GM12878 (cell line): ENCODE measurements around the gene RAPGEF4. TPM values are rescaled to one million over a fixed set of nuclear protein-coding genes. Genes with fewer than 3 reads are reported as not detected.

Experiments used
- ATAC-seq: fragments of 200-7000 bp; cut with Tn5 transposase; 3 replicates; pipeline ENCODE4 v1.9.1; 2020; ENCODE audit warnings: mild to moderate bottlenecking, moderate library complexity
- BruUV-seq: library from RNA; stranded (reverse); fragments of 400-500 nt; replicated peaks from 2 replicates; lab custom pipeline; 2021; lab: Mats Ljungman, UMichigan
- CTCF ChIA-PET: fragments of 300-600 bp; sonication (Branson Sonifier 250); formaldehyde crosslinking; extraction: SDS; loops from one replicate; lab custom pipeline; 2021; ENCODE audit warnings: inconsistent platforms; lab: Yijun Ruan, JAX
- POLR2A ChIA-PET: fragments of 350-600 bp; formaldehyde crosslinking; extraction: SDS; loops from one replicate; lab custom pipeline; 2021; ENCODE audit warnings: inconsistent platforms; lab: Charles Lee
- RAD21 ChIA-PET: fragments of 300-600 bp; sonication (Branson Sonifier 250); formaldehyde crosslinking; loops from one replicate; lab custom pipeline; 2023; ENCODE audit warnings: antibody characterized with exemption; ENCODE audit not compliant: unreplicated experiment; lab: Charles Lee
- SMC1A ChIA-PET: fragments of 300-600 bp; sonication (Branson Sonifier 250); formaldehyde crosslinking; loops from one replicate; lab custom pipeline; 2023; ENCODE audit not compliant: unreplicated experiment, uncharacterized antibody; lab: Charles Lee
- DNase-seq: peaks from one replicate; pipeline ENCODE4 v3.0.0-alpha.2; 2011; ENCODE audit warnings: low read depth, low spot score
- FAIRE-seq: peaks from 3 replicates; lab custom pipeline; 2011; peaks lifted over from hg19 to GRCh38; lab: Jason Lieb, UNC
- H2AFZ ChIP-seq: 2 replicates; pipeline ENCODE4 v1.6.0; 2011; ENCODE audit warnings: low read depth, low read length, control low read depth; ENCODE audit not compliant: control insufficient read depth
- H3K27ac ChIP-seq: 2 replicates; pipeline ENCODE4 v1.5.1; 2011; ENCODE audit warnings: control low read depth; ENCODE audit not compliant: control insufficient read depth, insufficient read depth
- H3K27me3 ChIP-seq, 2 experiments: replicated peaks in 1 of 2; 2 replicates each; pipeline versions ENCODE4 v1.6.0 to v1.6.1; 2011; ENCODE audit warnings: low read length in 1 of 2; ENCODE audit not compliant: control insufficient read depth in 2 of 2, insufficient read depth in 2 of 2
- H3K36me3 ChIP-seq, 2 experiments: 2 replicates each; pipeline ENCODE4 v1.5.1; 2011; ENCODE audit warnings: low read length in 1 of 2; ENCODE audit not compliant: control insufficient read depth in 2 of 2, insufficient read depth in 2 of 2
- H3K4me1 ChIP-seq: 2 replicates; pipeline ENCODE4 v1.6.1; 2011; ENCODE audit warnings: mild to moderate bottlenecking, low read length, moderate library complexity, mixed read lengths; ENCODE audit not compliant: control insufficient read depth, insufficient read depth
- H3K4me2 ChIP-seq: 2 replicates; pipeline ENCODE4 v1.6.0; 2011; ENCODE audit warnings: control low read depth; ENCODE audit not compliant: control insufficient read depth, insufficient read depth
- H3K4me3 ChIP-seq: fragments of 200-600 bp; sonication (generic); 2 replicates; pipeline ENCODE4 v1.5.1; 2016
- H3K79me2 ChIP-seq: 2 replicates; pipeline ENCODE4 v1.6.0; 2011; ENCODE audit warnings: low read length; ENCODE audit not compliant: control insufficient read depth, insufficient read depth
- H3K9ac ChIP-seq: 2 replicates; pipeline ENCODE4 v1.8.0; 2011; ENCODE audit warnings: low read length, control low read depth, mixed read lengths; ENCODE audit not compliant: control insufficient read depth, insufficient read depth
- H3K9me3 ChIP-seq: replicated peaks from 3 replicates; pipeline ENCODE4 v1.5.1; 2011; ENCODE audit warnings: mild to moderate bottlenecking, low read length; ENCODE audit not compliant: control insufficient read depth, insufficient read depth
- H4K20me1 ChIP-seq: 2 replicates; pipeline ENCODE4 v1.6.0; 2011; ENCODE audit not compliant: control insufficient read depth, insufficient read depth
- BHLHE40 ChIP-seq, 2 experiments: fragments of 450-650 bp in 1 of 2; IDR thresholded peaks; 2 replicates each; pipeline ENCODE4 v1.6.1; 2011 to 2017; ENCODE audit warnings: low read depth in 2 of 2, borderline replicate concordance in 1 of 2, improper control_type of control experiment in 1 of 2, low read length in 1 of 2, mild to moderate bottlenecking in 1 of 2
- CHD2 ChIP-seq: IDR thresholded peaks from 2 replicates; pipeline ENCODE4 v1.6.1; 2011; ENCODE audit warnings: low read depth, low read length, improper control_type of control experiment, borderline replicate concordance
- E2F4 ChIP-seq: IDR thresholded peaks from 2 replicates; pipeline ENCODE4 v1.6.1; 2012; ENCODE audit warnings: low read depth, low read length, improper control_type of control experiment
- ELK1 ChIP-seq: IDR thresholded peaks from 2 replicates; pipeline ENCODE4 v1.6.1; 2012; ENCODE audit warnings: low read depth, low read length, improper control_type of control experiment
- IRF5 ChIP-seq: fragments of 450-650 bp; IDR thresholded peaks from 2 replicates; pipeline ENCODE4 v1.6.1; 2017; ENCODE audit warnings: borderline replicate concordance
- NR2C2 ChIP-seq: IDR thresholded peaks from 2 replicates; pipeline ENCODE4 v1.6.1; 2011; ENCODE audit warnings: borderline replicate concordance, low read depth; ENCODE audit not compliant: control insufficient read depth, insufficient read length
- NRF1 ChIP-seq: conservative IDR thresholded peaks from 2 replicates; pipeline ENCODE4 v1.6.1; 2011; ENCODE audit warnings: mild to moderate bottlenecking, low read depth, low read length, improper control_type of control experiment
- PML ChIP-seq: IDR thresholded peaks from 2 replicates; pipeline ENCODE4 v1.6.1; 2012; ENCODE audit warnings: low read length, inconsistent platforms
- SMAD5 ChIP-seq: IDR thresholded peaks from 2 replicates; pipeline ENCODE4 v1.6.1; 2016; ENCODE audit warnings: antibody characterized with exemption, low read depth
- SREBF2 ChIP-seq: IDR thresholded peaks from 2 replicates; pipeline ENCODE4 v1.6.1; 2012; ENCODE audit warnings: mild to moderate bottlenecking, low read length
- TBL1XR1 ChIP-seq: IDR thresholded peaks from 2 replicates; pipeline ENCODE4 v1.6.1; 2012; ENCODE audit warnings: low read depth, low read length, improper control_type of control experiment
- TCF12 ChIP-seq: IDR thresholded peaks from 2 replicates; pipeline ENCODE4 v1.6.1; 2011; ENCODE audit warnings: low read depth, mild to moderate bottlenecking, low read length
- ZBTB40 ChIP-seq: fragments of 450-650 bp; IDR thresholded peaks from 2 replicates; pipeline ENCODE4 v1.6.1; 2016; ENCODE audit warnings: mild to moderate bottlenecking, moderate library complexity, borderline replicate concordance
- ZSCAN29 ChIP-seq: fragments of 450-650 bp; IDR thresholded peaks from 2 replicates; pipeline ENCODE4 v1.6.1; 2017; ENCODE audit warnings: mild to moderate bottlenecking, moderate library complexity
- WGBS: methylation state at CpG from one replicate; pipeline ENCODE4 v1.1.6; 2016; ENCODE audit warnings: low lambda C conversion rate; ENCODE audit not compliant: insufficient replicate concordance, insufficient coverage; ENCODE audit errors: missing lambda C conversion rate; 5-methylcytosine and 5-hydroxymethylcytosine counted together
- in situ Hi-C: fragments of 300-500 bp; cut with MboI; formaldehyde crosslinking; loops from 9 replicates; pipeline ENCODE4 v1.14.3; 2018; ENCODE audit warnings: mixed read lengths
- intact Hi-C: fragments of 100-400 bp; cut with micrococcal nuclease; formaldehyde crosslinking; loops from one replicate; pipeline ENCODE4 v1.14.2; 2022; ENCODE audit not compliant: unreplicated experiment
- polyA plus RNA-seq, 11 experiments: library from polyadenylated mRNA; depleted of rRNA in 4 of 11; unstranded in 6 of 11; stranded (reverse) in 5 of 11; fragments of >200 nt; fragmentation: Nextera tagmentation in 4 of 11; fragmentation: Illumina TruSeq in 1 of 11; extraction: Ambion mirVana in 4 of 11; extraction: Trizol in 1 of 11; gene quantifications; 1 replicate in 1 of 11; 2 replicates in 10 of 11; pipeline versions ENCODE4 v1.2.1 to v1.2.3, GENCODE V29; 2011 to 2016; ENCODE audit warnings: inconsistent platforms in 2 of 11, missing spikeins in 2 of 11, low read depth in 1 of 11
- total RNA-seq, 4 experiments: library from RNA; depleted of rRNA in 3 of 4; stranded (reverse); fragments of >200 nt in 3 of 4; fragmentation: Illumina TruSeq in 1 of 4; extraction: Trizol in 1 of 4; gene quantifications; 2 replicates each; pipeline versions ENCODE4 v1.2.1 to v1.2.3, GENCODE V29; 2013 to 2021

The RAPGEF4 gene
- total and polyA plus RNA-seq, 10 of the 15 experiments (the other 5 are each of a cell fraction or from before 2014, with no cell fraction given) = 0.18 TPM; not detected in 8

- TF ChIP-seq ZBTB40 (no peak), NR2C2 (no peak)
Observed at GRCh38 chr2:173054466-173054865, 318.8 kb downstream of the RAPGEF4 start (continued).

GRCh38 chr2:173056705-173057364 is 321.2 kb downstream of the RAPGEF4 start:
- Histone ChIP-seq H3K79me2 (no peaks in the 10 kb centered on the region), H4K20me1 (no peaks in the 10 kb centered on the region), H3K27ac (no peak overlapping the region), H3K36me3 (no peaks in the 10 kb centered on the region), H3K4me1 (no peaks in the 10 kb centered on the region)
- CTCF ChIA-PET = no interaction called here
- in situ Hi-C loops (no loop called here), intact Hi-C loops (no loop called here)
- SMC1A ChIA-PET = interaction anchor here (1.1 kb wide), 1 partner anchor 29 kb away, joined by 3 read pairs; no protein-coding TSS in a partner anchor
- POLR2A ChIA-PET = no interaction called here
- BruUV-seq = no TSS peak
- ATAC-seq = no peak
- TF ChIP-seq NRF1 (no peak), IRF5 (no peak), TBL1XR1 (no peak), ELK1 (no peak), ZSCAN29 (no peak), SMAD5 (no peak), PML (no peak), BHLHE40 (IDR thresholded peaks at IDR 0.05; ENCODE audit: borderline replicate concordance in 1 of 2, low read depth in 2 of 2, low read length in 1 of 2) (no peak), SREBF2 (no peak), CHD2 (no peak), TCF12 (no peak), E2F4 (no peak)
- TF ChIP-seq, all 136 proteins: peak for 0
- Histone ChIP-seq H2AFZ (no peak overlapping the region), H3K9me3 (no peaks in the 10 kb centered on the region), H3K4me2 (no peak overlapping the region), H3K9ac (no peak overlapping the region), H3K4me3 (no peak overlapping the region), H3K27me3 (peaks cover 0 to 2% of the 10 kb centered on the region in 2 experiments; a peak in 1 of 4 replicates)
- no peak for FAIRE-seq
- RAD21 ChIA-PET = no interaction called here
- no peak for DNase-seq
- 59% methylated on average over 4 of the region's 4 CpGs for WGBS
